HG02885 (cell line): ENCODE results near the gene MBOAT2.
A peak's percentile ranks its signal among the peaks of the same experiment; 100 is the strongest.

Experiments used
- ATAC-seq: cut with Tn5 transposase; IDR thresholded peaks from one replicate; pipeline ENCODE4 v1.9.1; 2021; ENCODE audit warnings: mild to moderate bottlenecking; ENCODE audit not compliant: unreplicated experiment, poor library complexity

Gene MBOAT2

DNA sequence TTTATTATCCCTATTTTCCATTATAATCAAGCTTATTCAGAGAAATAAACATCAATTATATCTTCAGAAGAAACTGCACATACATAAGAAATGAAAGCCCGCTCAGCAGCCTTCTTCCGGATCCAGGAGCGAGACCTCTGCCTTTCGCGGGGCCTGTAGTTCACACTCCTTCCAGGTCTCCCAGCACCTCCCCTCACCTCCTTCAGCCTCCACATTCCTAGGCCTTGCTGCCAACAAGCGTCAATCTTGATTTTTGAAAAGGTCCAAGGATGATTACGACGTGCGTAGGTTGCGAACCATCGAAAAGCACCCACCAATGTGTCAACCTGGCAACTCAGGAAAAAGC, 165.7 kb downstream of the MBOAT2 start:
- ATAC-seq, result no peak

DNA sequence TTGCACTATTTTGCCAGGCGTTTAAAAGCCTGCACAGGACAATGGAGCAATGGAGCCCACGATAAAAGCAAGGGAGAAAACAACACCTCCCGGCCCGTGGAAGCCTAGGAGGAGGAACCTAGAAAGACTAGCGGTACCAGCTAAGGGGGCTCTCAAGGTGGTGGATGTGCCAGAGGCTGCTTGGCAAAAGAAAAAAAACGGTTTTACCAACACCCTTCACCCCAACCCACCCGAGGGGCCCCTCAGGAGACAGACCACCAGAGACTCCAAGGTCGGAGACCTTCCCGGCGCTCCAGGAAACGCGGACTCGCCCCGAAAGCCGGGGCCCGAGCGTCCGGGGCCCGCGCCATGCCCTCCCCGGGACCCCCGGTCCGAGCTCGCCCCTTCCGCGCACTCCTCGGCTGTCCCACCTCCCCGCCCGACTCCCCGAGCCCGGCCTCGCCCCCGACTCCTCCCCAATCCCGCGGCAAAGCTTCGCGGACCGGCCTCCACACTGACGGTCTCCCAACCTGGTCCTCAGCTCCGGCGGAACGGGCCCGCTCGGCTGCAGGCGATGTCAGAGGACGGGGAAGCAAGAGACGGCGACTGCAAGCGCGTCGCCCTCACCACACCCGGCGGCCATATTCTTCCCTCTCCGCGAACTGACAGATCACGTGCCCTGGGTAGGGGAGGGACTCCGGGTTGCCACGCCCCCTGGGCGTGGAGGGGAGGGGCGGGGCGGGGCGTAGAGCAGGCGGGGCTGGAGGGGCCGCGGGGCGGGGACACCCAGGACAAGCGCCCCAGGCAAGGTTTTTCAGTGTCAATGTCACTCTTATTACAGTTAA, 166.3 kb downstream of the MBOAT2 start, which contains the start of gene KIDINS220:
KIDINS220 (minus strand) TSS at position 643 of the 824 bp plus-strand sequence. CDS start 10,520 bp downstream, outside the sequence.
- ATAC-seq, result peak; percentile 94

- no peak for ATAC-seq
Measured at GRCh38 chr2:8835279-8835678, 168.2 kb downstream of the MBOAT2 start.

- ATAC-seq, result no peak
Measured at GRCh38 chr2:8833853-8834252, 169.6 kb downstream of the MBOAT2 start.

DNA sequence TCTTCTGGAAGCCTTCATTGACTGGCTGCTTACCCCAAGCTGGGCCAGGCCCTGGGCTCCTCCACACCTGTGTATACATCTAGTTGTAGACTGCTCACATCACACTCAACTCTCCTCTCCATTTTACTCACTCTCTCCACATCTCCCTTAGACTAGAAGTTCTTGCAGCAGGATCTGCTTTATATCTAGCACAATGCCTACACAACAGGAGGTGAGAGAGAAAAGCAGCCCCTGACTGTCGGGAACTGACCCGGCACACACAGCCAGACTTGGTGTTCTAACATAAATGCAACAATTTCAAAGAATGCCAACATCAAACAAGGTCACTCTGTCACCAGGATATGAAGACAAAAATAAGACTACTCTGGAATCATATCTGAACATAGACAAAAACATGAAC, 172.0 kb downstream of the MBOAT2 start:
- no peak for ATAC-seq

GRCh38 chr2:8827729-8828128, 175.8 kb downstream of the MBOAT2 start:
- ATAC-seq, result no peak

GRCh38 chr2:8822218-8822617, 181.3 kb downstream of the MBOAT2 start:
- no peak for ATAC-seq

GRCh38 chr2:8821276-8822217, 181.9 kb downstream of the MBOAT2 start:
- ATAC-seq, result no peak

DNA sequence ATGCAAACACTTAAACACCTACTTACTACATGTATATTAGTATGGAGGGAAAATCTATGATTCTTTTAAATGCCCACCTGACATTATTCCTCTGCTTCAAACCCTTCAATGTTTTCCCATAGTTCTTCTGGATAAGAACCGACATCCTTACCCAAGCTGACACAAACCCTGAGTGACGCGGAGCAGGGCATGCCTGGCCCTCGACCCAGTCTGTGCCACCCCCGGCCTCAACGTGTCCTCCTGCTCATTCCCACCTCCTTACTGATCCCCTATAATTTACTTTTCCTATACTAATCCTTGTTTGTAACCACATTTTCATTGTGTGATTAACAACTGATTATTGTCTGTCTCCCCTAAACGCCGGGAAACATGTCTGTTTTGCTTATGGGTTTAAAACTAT, 183.5 kb downstream of the MBOAT2 start:
- no peak for ATAC-seq

DNA sequence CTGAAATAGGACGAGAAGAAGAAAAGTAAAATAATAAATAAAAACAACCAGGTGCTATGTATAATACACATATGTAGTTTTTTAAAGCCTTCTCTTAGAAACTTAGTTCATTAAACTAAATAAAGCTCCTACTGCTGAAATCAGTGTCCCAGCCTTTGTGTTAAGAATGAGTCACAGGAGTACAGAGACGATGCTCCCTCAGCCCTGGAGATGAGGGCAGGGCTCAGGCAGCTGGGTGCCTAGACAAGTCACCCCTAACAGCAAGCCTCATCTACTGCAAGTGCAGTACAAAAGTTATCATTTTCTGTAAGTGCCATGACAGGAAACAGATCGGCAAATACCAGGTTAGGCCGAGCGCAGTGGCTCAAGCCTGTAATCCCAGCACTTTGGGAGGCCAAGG, 184.3 kb downstream of the MBOAT2 start:
- ATAC-seq, result no peak

GRCh38 chr2:8817221-8817620, 186.3 kb downstream of the MBOAT2 start:
- no peak for ATAC-seq

DNA sequence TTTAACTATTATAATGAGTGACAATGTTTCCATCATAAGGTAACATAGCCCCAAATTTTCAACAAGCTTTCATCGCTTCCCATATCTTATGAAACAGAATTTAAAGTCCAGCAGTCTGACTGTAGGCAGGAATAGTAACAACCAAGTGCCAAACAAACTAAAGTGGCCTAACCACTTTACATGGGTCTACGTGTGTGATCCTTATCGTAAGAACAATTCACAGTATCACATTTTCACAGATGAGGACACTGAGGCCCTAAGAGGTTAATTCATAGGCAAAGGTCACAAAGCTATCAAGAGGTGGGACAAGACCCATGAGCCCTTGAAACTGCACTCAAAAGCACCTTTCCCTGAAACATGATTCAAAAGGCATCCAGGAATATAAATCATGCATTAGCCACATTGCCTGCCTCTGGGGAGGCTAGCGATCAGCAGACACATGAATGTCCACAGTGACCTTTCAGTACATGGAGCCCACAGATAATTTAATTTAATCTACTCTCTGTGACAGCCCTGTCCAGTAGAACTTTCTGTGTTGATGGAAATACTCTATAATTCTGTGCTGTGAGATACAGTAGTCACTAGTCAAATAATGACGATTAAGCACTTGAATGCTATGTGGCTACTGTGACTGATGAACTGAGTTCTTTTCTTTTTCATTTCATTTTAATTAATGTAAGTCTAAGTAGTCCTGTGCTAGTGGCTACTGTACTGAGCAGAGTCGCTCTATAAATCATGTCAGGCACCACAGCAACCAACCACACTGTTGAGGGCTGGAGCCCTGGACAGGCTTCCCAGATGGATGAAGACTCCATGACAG, 196.4 kb downstream of the MBOAT2 start:
- ATAC-seq, result no peak

DNA sequence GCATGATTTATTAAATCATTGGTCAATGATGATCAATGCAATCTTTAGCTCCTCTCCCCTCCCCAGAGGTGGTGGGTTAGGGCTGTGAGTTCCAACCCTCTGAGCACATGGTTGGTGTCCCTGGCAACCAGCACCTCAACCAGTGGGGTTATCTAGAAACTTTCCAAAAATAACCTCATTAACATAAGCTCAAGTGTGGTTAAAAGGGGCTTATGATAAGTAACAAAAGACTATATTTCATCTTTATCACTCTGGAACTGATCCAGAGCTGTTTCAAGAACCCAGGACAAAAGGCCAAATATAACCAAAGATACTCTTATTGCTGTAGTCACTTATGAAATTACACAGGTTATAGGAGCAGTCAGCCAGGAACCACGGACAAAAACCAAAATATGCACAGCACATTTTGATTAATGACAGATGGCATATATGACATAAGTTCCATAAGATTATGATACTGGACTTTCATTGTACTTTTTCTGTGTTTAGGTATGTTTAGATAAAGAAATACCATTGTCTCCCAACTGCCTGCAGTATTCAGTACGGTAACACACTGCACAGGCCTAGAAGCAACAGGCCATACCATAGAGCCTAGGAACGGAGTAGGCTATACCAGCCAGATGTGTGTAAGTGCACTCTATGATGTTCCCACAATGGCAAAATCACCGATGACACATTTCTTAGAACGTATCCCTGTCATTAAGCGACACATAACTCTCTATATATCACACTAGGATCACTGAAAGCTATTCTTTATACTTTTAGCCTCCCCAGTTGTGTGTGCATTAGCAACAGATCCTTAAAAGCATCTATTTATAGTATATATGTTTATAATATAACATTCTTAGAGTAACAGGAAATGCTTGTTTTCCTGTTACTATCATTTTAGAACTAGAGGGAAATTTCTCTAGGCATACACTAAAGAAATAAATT, 197.9 kb downstream of the MBOAT2 start:
- ATAC-seq, result no peak

DNA sequence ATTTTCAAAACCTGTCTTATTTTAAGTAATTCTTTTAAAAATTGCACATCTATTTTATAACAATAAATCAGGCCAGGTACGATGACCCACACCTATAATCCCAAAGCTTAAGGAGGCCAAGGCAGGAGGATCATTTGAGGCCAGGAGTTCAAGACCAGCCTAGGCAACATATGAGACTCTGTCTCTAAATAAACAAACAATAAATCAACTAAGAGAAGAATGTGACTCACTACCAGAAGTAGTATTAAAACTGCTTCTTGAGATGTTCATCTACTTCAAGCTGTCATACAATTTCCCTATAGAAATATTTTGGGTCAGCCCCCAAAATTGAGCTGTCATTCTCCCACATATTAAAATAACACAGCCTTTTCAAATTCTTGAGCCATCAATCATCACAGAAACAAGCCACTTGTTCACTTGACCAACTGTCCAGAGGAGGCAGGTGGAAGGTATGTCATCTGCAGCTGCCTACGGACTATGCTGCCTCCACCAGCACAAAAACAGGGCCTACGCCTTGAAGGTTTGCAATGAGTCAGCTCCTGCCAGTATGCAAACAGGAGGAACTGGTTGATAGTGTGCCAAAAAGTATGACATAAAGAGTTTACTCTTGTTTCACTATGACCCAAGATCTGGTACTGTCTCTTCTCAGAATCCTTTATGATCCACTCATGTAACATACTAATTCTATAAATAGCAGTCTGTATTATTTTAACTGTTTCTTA, 199.7 kb downstream of the MBOAT2 start:
- ATAC-seq, result peak; percentile 100

DNA sequence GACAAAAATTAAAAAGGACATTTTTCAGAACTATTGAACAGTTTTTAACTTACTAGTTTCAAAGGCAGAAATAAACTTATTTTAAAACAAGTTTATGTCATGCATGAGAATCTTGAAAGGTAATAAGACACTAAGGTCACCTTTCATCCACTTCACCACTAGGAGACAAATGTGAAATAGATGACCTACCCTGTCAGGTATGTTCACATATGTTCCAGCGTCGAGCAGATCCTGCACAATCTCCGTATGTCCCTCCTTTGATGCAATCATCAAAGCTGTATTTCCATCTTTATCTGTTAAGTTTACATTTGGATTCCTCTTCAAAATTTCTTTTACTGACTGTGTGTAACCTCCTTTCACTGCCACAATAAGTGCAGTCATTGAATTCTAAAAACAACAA, 200.7 kb downstream of the MBOAT2 start:
- no peak for ATAC-seq
